Endothelial cell of umbilical vein (primary cell): ENCODE results near the gene GPRIN1. TPM values are rescaled to one million over a fixed set of nuclear protein-coding genes. Genes with fewer than 3 reads are reported as not detected.

Source experiments
- BruUV-seq: library from RNA; stranded (reverse); fragments of 400-500 nt; replicated peaks from 2 replicates; lab custom pipeline; 2021; lab: Mats Ljungman, UMichigan
- CTCF ChIA-PET: fragments of 300-600, 350-600 bp; sonication (Branson Sonifier 250); formaldehyde crosslinking; loops from one replicate; lab custom pipeline; 2021; ENCODE audit warnings: antibody characterized with exemption, inconsistent platforms; lab: Charles Lee
- POLR2A ChIA-PET: fragments of 300-600, 350-600 bp; sonication (Branson Sonifier 250); formaldehyde crosslinking; loops from one replicate; lab custom pipeline; 2021; ENCODE audit warnings: antibody characterized with exemption, inconsistent platforms; lab: Charles Lee
- DNase-seq: peaks from one replicate; pipeline ENCODE4 v3.0.0-alpha.2; 2011; ENCODE audit warnings: low read depth, low spot score
- FAIRE-seq: peaks from 2 replicates; lab custom pipeline; 2011; peaks lifted over from hg19 to GRCh38; lab: Jason Lieb, UNC
- H2AFZ ChIP-seq: 2 replicates; pipeline ENCODE4 v1.6.0; 2012; ENCODE audit warnings: low read depth, low read length, control low read depth, inconsistent platforms
- H3K27ac ChIP-seq: 2 replicates; pipeline ENCODE4 v1.5.1; 2011; ENCODE audit warnings: low read depth, mild to moderate bottlenecking, control low read depth, low read length, moderate library complexity; ENCODE audit not compliant: insufficient read depth
- H3K27me3 ChIP-seq, 2 experiments: 2 replicates each; pipeline versions ENCODE4 v1.6.0 to v1.6.1; 2011; ENCODE audit warnings: low read length in 2 of 2, mixed read lengths in 1 of 2; ENCODE audit not compliant: control insufficient read depth in 2 of 2, insufficient read depth in 2 of 2
- H3K36me3 ChIP-seq, 2 experiments: 2 replicates in 1 of 2; 3 replicates in 1 of 2; pipeline ENCODE4 v1.5.1; 2011; ENCODE audit warnings: low read length in 2 of 2, mild to moderate bottlenecking in 1 of 2, moderate library complexity in 1 of 2; ENCODE audit not compliant: control insufficient read depth in 2 of 2, insufficient read depth in 2 of 2; ENCODE audit errors: extremely low read depth in 1 of 2
- H3K4me1 ChIP-seq: 3 replicates; pipeline ENCODE4 v1.5.1; 2011; ENCODE audit warnings: mild to moderate bottlenecking, low read length; ENCODE audit not compliant: control insufficient read depth, insufficient read depth; ENCODE audit errors: extremely low read depth
- H3K4me2 ChIP-seq: 2 replicates; pipeline ENCODE4 v1.6.1; 2011; ENCODE audit warnings: low read length, control low read depth, mixed read lengths; ENCODE audit not compliant: insufficient read depth
- H3K4me3 ChIP-seq, 3 experiments: fragments of 200-600 bp in 1 of 3; sonication (generic), shearing (Covaris generic) in 1 of 3; replicated peaks in 1 of 3; 2 replicates each; pipeline ENCODE4 v1.5.1; 2011 to 2016; ENCODE audit warnings: control low read depth in 3 of 3, low read length in 3 of 3, mild to moderate bottlenecking in 2 of 3, inconsistent platforms in 1 of 3, low read depth in 1 of 3, moderate library complexity in 1 of 3; ENCODE audit not compliant: insufficient read depth in 1 of 3
- H3K79me2 ChIP-seq: 2 replicates; pipeline ENCODE4 v1.6.0; 2012; ENCODE audit warnings: low read length, inconsistent platforms; ENCODE audit not compliant: control insufficient read depth, insufficient read depth
- H3K9ac ChIP-seq: replicated peaks from 2 replicates; pipeline ENCODE3; 2011; ENCODE audit warnings: low read length, control low read depth; ENCODE audit not compliant: insufficient read depth; ENCODE audit errors: extremely low read depth
- H3K9me1 ChIP-seq: replicated peaks from 3 replicates; pipeline ENCODE4 v1.6.0; 2011; ENCODE audit warnings: mild to moderate bottlenecking, low read length; ENCODE audit not compliant: control insufficient read depth, insufficient read depth; ENCODE audit errors: extremely low read depth
- H3K9me3 ChIP-seq: replicated peaks from 2 replicates; pipeline ENCODE4 v1.5.1; 2012; ENCODE audit warnings: low read length, inconsistent platforms; ENCODE audit not compliant: control insufficient read depth, insufficient read depth
- H4K20me1 ChIP-seq: replicated peaks from 2 replicates; pipeline ENCODE3; 2011; ENCODE audit warnings: mild to moderate bottlenecking, low read length; ENCODE audit not compliant: control insufficient read depth, insufficient read depth; ENCODE audit errors: extremely low read depth
- CTCF ChIP-seq, 2 donors: IDR thresholded peaks; 1 replicate in 1 of 2; 2 replicates in 1 of 2; pipeline ENCODE4 v1.5.1; 2011; ENCODE audit warnings: low read length in 2 of 2, mild to moderate bottlenecking in 2 of 2, moderate library complexity in 2 of 2, control low read depth in 1 of 2, inconsistent platforms in 1 of 2, low read depth in 1 of 2; ENCODE audit not compliant: insufficient read depth in 1 of 2; ENCODE audit errors: extremely low read depth in 1 of 2
- EZH2 ChIP-seq: IDR thresholded peaks from 2 replicates; pipeline ENCODE4 v1.6.1; 2012; ENCODE audit warnings: borderline replicate concordance, low read depth, mild to moderate bottlenecking, moderate library complexity, low read length, inconsistent platforms; ENCODE audit not compliant: severe bottlenecking
- FOS ChIP-seq: IDR thresholded peaks from 2 replicates; pipeline ENCODE4 v1.6.1; 2011; ENCODE audit warnings: mild to moderate bottlenecking, low read length, moderate library complexity, borderline replicate concordance; ENCODE audit not compliant: insufficient read depth
- GATA2 ChIP-seq: IDR thresholded peaks from 2 replicates; pipeline ENCODE4 v1.7.0; 2011; ENCODE audit warnings: low read depth, mild to moderate bottlenecking, moderate library complexity, mixed read lengths, low read length; ENCODE audit not compliant: insufficient read length, insufficient read depth
- JUN ChIP-seq: IDR thresholded peaks from 2 replicates; pipeline ENCODE4 v1.6.1; 2011; ENCODE audit warnings: borderline replicate concordance, low read depth; ENCODE audit not compliant: insufficient read length, insufficient read depth
- MAX ChIP-seq: IDR thresholded peaks from 2 replicates; pipeline ENCODE4 v1.6.1; 2011; ENCODE audit not compliant: insufficient read depth, insufficient read length
- MYC ChIP-seq: IDR thresholded peaks from one replicate; pipeline ENCODE4 v1.6.1; 2011; ENCODE audit warnings: mild to moderate bottlenecking, low read depth, low read length
- POLR2A ChIP-seq: IDR thresholded peaks from 2 replicates; pipeline ENCODE4 v1.6.1; 2012; ENCODE audit warnings: low read depth, mild to moderate bottlenecking, control low read depth, low read length
- POLR2AphosphoS5 ChIP-seq: IDR thresholded peaks from 2 replicates; pipeline ENCODE4 v1.6.1; 2012; ENCODE audit warnings: low read depth, mild to moderate bottlenecking, control low read depth, low read length, moderate library complexity; ENCODE audit not compliant: insufficient read depth
- dilution Hi-C: fragments of 300-500 bp; cut with MboI; formaldehyde crosslinking; loops from one replicate; pipeline ENCODE4 v1.15.0; 2019; ENCODE audit warnings: low sequenced_read_pairs; ENCODE audit not compliant: extremely low pct_ligation_motif_present
- intact Hi-C: fragments of 100-400 bp; cut with micrococcal nuclease; formaldehyde crosslinking; loops from one replicate; pipeline ENCODE4 v1.10.0; 2022
- polyA plus RNA-seq, 4 experiments: library from polyadenylated mRNA; depleted of rRNA in 3 of 4; stranded (reverse) in 3 of 4; unstranded in 1 of 4; fragments of >200 nt; gene quantifications; 2 replicates each; pipeline versions ENCODE4 v1.2.1 to v1.2.3, GENCODE V29; 2011 to 2012; ENCODE audit warnings: missing spikeins in 1 of 4
- total RNA-seq: library from RNA; stranded (reverse); gene quantifications from 2 replicates; pipeline ENCODE4 v1.2.3, GENCODE V29; 2021

The GPRIN1 gene
- total and polyA plus RNA-seq, 2 donors (not counting 3 experiments of a cell fraction or from before 2014, with no cell fraction given), result 2.4 to 10.4 TPM

- Histone ChIP-seq H3K4me2 (no peak overlapping the region), H3K36me3 (no peaks in the 10 kb centered on the region), H3K79me2 (no peaks in the 10 kb centered on the region), H3K27ac (no peak overlapping the region), H3K9me1 (no peaks in the 10 kb centered on the region), H3K9ac (no peak overlapping the region), H3K4me3 (no peak overlapping the region), H3K27me3 (peaks cover 53% of the 10 kb centered on the region in 2 experiments), H4K20me1 (no peaks in the 10 kb centered on the region), H2AFZ (no peak overlapping the region), H3K4me1 (no peaks in the 10 kb centered on the region), H3K9me3 (no peaks in the 10 kb centered on the region)
- intact Hi-C loops, result no loop called here
- TF ChIP-seq JUN, result no peak
- peak; percentile 30 for TF ChIP-seq EZH2
- TF ChIP-seq CTCF (IDR thresholded peaks at IDR 0.05; ENCODE audit: extremely low read depth in 1 of 2, insufficient read depth in 1 of 2, low read depth in 1 of 2, low read length in 2 of 2), result no peak
- no peak for TF ChIP-seq POLR2A
- CTCF ChIA-PET, result interaction anchor here (1.0 to 2.0 kb wide), 3 partner anchors 13 to 59 kb away, joined by 4 to 7 read pairs (median 6); partner anchors contain the start of gene TSPAN17
- POLR2A ChIA-PET, result no interaction called here
- BruUV-seq, result no TSS peak
- FAIRE-seq (no peak), DNase-seq (no peak)
- dilution Hi-C loops, result no loop called here
Measured at GRCh38 chr5:176633598-176633997, 23.6 kb upstream of the GPRIN1 start.

GRCh38 chr5:176632745-176633144, 22.8 kb upstream of the GPRIN1 start:
- no peak overlapping the region for H3K9ac ChIP-seq
- peaks cover 54 to 58% of the 10 kb centered on the region in 2 experiments for H3K27me3 ChIP-seq
- no peaks in the 10 kb centered on the region for H3K79me2 ChIP-seq
- CTCF ChIA-PET, result interaction anchor here (1.0 to 2.0 kb wide), 3 partner anchors 14 to 58 kb away, joined by 4 to 7 read pairs (median 6); partner anchors contain the start of gene TSPAN17
- POLR2A ChIA-PET, result no interaction called here
- H3K4me2 ChIP-seq, result no peak overlapping the region
- no peak overlapping the region for H2AFZ ChIP-seq
- H3K4me1 ChIP-seq, result no peaks in the 10 kb centered on the region
- DNase-seq, result no peak
- intact Hi-C loops (no loop called here), dilution Hi-C loops (no loop called here)
- H3K9me1 ChIP-seq, result no peaks in the 10 kb centered on the region
- TF ChIP-seq CTCF (IDR thresholded peaks at IDR 0.05; ENCODE audit: extremely low read depth in 1 of 2, insufficient read depth in 1 of 2, low read depth in 1 of 2, low read length in 2 of 2), result no peak
- TF ChIP-seq GATA2, result no peak
- no peak for TF ChIP-seq JUN
- no peak for TF ChIP-seq MAX
- TF ChIP-seq MYC, result no peak
- no peak for TF ChIP-seq FOS
- TF ChIP-seq POLR2AphosphoS5, result no peak
- no peak for TF ChIP-seq EZH2
- no peak for TF ChIP-seq POLR2A
- H4K20me1 ChIP-seq, result no peaks in the 10 kb centered on the region
- no peak for FAIRE-seq
- H3K36me3 ChIP-seq, result no peaks in the 10 kb centered on the region
- H3K9me3 ChIP-seq, result no peaks in the 10 kb centered on the region
- no peak overlapping the region for H3K27ac ChIP-seq
- H3K4me3 ChIP-seq, result no peak overlapping the region
- no TSS peak for BruUV-seq
